Measurements from ENCODE around the gene OBSCN.

The OBSCN gene

DNA sequence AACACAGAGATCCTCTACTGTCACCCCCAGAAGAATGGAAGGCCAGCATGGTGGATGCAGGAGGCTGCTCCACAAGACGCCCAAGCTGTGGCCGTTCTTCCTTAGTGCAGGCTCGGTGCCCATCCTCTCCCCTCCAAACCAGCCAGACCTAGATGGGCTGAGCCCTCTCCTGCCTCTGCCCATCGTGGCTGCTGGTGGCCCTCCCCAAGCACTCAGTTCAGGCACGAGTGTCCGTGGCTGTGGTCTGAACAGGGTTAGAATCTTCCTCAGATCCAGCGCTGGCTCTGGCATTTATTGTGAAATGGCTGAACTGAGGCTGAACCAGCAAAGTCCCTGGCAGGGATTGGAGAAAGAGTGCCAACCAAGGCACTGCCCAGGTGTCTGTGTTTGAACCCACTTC lies 139.3 kb downstream of the OBSCN start:
- no peak for DNase-seq

GRCh38 chr1:228348708-228349467 lies 141.0 kb downstream of the OBSCN start:
- DNase-seq: no peak

DNA sequence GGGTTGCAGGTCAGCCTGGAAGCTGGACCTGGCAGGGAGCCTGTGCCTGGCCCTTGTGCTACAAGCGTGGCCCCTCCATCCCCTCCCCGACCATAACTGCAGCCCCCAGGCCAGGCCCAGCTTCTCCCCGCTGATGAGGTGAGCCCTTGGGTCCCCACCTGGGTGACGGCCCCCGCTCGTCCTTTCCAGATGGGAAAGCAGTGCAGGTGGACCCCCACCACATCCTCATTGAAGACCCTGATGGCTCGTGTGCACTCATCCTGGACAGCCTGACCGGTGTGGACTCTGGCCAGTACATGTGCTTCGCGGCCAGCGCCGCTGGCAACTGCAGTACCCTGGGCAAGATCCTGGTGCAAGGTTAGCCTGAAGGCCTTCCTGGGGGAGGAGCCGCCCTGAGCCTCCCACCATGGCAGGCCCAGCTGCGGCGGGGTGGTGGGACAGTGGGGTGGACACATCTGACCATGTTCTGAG lies 141.9 kb downstream of the OBSCN start:
- no peak for DNase-seq

GRCh38 chr1:228350179-228350742 lies 142.4 kb downstream of the OBSCN start:
- DNase-seq: no peak

GRCh38 chr1:228350831-228351781 lies 143.3 kb downstream of the OBSCN start:
- no peak for DNase-seq

DNA sequence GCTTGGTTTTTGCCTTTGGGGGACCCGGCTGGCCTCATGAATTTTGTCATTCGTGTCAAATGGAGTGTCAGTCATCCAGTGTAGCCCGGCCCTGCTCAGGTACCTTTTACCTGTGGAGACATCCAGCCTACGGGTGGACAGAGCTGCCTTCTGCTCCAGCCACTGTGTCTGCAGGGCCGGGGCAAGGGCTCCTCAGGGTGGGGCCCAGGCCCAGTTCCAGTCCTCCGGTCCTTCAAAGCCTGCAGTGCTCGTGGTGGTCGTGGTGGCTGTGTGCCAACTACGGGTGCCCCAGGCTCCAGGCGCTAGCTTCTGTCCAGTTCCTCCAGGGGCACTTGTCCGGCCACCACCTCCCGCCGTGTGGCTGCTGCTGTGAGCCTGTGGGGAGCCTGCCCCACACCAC lies 144.0 kb downstream of the OBSCN start:
- DNase-seq: no peak

- DNase-seq: no peak
Measured at GRCh38 chr1:228352677-228353481, 145.0 kb downstream of the OBSCN start.

GRCh38 chr1:228353601-228354371 lies 145.9 kb downstream of the OBSCN start:
- DNase-seq: no peak

DNA sequence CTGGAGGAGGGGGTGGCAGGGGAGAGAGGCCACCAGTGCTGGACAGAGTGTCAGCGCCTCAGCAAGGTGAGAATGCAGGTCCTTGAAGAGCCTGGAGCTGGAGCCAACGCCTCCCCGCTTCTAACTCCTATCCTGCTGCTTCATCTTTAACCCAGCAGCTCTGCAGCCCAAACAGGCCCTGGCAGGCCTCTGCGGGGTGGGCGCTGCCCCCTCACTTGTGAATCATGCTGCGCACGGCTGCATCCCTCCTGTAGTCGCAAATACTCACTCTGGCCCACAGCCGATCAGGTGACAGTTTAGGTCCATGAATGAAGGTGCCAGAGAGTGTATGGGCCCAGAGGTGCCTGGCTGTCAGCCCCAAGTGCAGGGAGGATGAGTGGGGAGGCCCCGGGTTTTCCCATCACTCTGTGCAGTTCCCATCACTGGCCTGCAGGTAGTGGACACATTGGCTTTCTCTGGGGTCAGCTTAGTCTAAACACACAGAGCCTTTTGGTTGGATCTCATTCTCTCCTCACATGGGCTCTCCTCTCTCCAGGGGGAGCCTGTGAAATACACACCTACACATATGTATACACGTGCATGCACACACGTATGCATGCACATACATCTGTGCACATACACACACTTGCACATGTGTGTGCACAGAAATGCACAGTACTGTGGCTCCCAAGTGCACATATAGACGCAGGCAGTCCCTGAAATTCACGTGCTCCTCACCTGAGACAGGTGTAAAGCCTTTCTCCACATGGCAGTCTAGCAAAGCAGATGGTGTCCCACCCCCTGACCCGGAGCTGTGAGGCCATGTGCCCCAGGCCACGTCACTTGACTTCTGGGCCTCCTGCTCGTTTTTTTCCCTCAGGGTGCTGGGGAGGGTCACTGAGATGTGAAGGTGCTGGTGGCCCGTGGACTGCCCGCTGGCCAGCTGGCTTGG lies 146.8 kb downstream of the OBSCN start:
- DNase-seq: no peak

DNA sequence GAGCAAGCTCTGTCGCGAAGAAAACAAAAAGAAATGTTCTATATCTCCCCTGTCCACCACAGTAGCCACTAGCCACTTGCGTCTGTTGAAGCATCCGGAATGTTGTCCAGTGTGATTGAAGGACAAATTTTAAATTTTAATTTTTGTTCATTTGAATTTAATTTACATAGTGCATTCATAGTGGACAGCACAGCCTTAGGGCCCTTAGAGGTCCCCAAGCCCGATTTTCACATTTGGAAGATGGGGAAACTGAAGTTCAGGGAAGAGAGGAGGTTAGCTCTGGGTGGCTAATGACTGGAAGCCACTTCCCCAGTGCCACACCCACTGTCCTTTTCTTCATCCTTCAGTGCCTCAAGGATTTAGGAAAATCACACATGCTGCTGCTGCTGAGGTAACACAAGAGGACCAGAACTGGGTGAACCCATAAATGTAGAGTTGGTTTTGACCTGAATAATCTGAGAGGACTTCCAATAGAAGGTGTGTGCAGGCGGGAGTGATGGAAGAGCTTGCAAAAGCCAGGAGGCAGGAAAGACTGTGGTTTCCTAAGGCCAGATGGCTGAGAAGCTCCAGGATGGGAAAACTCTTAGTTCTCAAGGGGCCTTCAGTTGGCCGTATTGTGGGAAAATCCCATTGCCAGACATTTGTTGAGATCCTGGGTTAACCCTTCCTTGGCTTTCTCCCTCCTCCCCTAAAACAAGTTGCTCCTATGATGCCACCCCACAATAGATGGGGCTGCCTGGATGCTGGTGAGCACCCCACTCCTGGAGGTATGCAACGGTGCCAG lies 149.2 kb downstream of the OBSCN start:
- no peak for DNase-seq

DNA sequence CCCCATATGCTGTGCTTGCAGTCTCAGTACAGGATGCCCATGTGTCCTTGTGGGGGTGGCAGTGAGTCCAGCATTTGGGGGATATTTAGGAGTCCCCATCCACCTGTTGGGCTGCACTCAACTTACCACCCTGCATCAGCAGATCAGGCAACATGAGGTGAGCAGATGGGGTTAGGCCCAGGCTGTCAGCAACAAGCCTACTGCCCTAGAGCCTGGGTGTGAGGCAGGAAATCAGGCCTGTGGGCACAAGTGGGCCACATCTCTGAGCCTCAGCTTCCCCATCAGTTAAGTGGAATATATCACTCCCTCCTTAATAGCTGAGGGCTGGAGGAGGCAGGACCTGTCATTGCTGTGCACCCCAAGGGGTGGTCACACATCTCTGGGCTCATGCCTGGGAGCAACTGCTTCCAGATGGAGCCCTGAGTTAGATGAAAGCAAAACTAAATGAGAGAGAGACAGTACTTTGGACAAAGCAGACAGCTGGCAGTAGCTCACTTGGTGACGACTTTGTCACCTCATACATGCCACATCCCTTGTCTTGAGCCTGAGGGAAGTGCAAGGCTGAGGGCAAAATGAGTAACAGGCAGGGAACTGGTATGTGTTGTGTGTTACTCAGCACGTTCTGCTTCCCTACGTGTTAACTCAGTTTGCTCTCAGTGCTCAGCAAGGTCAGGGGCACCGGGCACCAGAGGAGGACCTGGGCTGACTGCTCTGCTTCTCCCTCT lies 150.4 kb downstream of the OBSCN start:
- DNase-seq: no peak

- no peak for DNase-seq
Measured at GRCh38 chr1:228358764-228359612, 151.1 kb downstream of the OBSCN start.

GRCh38 chr1:228359613-228360532 lies 152.0 kb downstream of the OBSCN start:
- no peak for DNase-seq

GRCh38 chr1:228360533-228361313 lies 152.9 kb downstream of the OBSCN start:
- no peak for DNase-seq

- DNase-seq: peak; percentile 29
Measured at GRCh38 chr1:228361314-228362140, 153.7 kb downstream of the OBSCN start.
